ENCODE measurements around the gene FAT2. TPM values are rescaled to one million over a fixed set of nuclear protein-coding genes. Genes with fewer than 3 reads are reported as not detected.

Gene FAT2
- polyA plus RNA-seq, 3 donors: not detected

- no peak overlapping the region for H3K9ac ChIP-seq (ENCODE audit: insufficient read depth, low read length, poor library complexity, severe bottlenecking)
- H3K4me3 ChIP-seq (replicated peaks in 1 of 3; ENCODE audit: low read depth in 2 of 3, low read length in 3 of 3): peak overlapping the region in 1 of 3 experiments; percentile 17
- no peak for DNase-seq
- 96% methylated on average over 2 of the region's 4 CpGs for WGBS (ENCODE audit: insufficient coverage)
- peaks cover 26 to 27% of the 10 kb centered on the region in 2 donors for H3K4me1 ChIP-seq (ENCODE audit: control insufficient read depth in 1 of 2, insufficient read depth in 2 of 2, low read length in 2 of 2)
- peak overlapping the region; percentile 25 for H3K4me2 ChIP-seq (replicated peaks; ENCODE audit: extremely low read depth, low read length, poor library complexity, severe bottlenecking)
- Mint-ChIP-seq H3K27me3 (ENCODE audit: low read depth in 3 of 3) (peaks cover 0 to 2% (median 0%) of the 10 kb centered on the region in 3 donors), H3K27ac (peak overlapping the region in 4 of 7 donors; percentile 7 to 75 (median 53)), H3K4me1 (peaks cover 19% of the 10 kb centered on the region), H3K36me3 (no peaks in the 10 kb centered on the region), H3K9me3 (no peaks in the 10 kb centered on the region), H3K4me3 (no peak overlapping the region)
- H3K9me3 ChIP-seq (replicated peaks in 1 of 2; ENCODE audit: control insufficient read depth in 1 of 2, insufficient read depth in 1 of 2, low read length in 2 of 2): no peaks in the 10 kb centered on the region
- no peaks in the 10 kb centered on the region for H3K36me3 ChIP-seq (replicated peaks in 1 of 2; ENCODE audit: control insufficient read depth in 1 of 2, insufficient read depth in 2 of 2, low read length in 2 of 2)
- no peaks in the 10 kb centered on the region for H3K27me3 ChIP-seq (ENCODE audit: control insufficient read depth in 2 of 2, insufficient read depth in 2 of 2, low read length in 2 of 2)
- H3K27ac ChIP-seq (ENCODE audit: low read depth in 1 of 2, low read length in 2 of 2): peak overlapping the region in 1 of 2 donors; percentile 25
- no peak overlapping the region for H2AFZ ChIP-seq (ENCODE audit: insufficient read depth, low read depth, low read length, poor library complexity, severe bottlenecking)
- H4K20me1 ChIP-seq (ENCODE audit: insufficient read depth, low read length): no peaks in the 10 kb centered on the region
- no peaks in the 10 kb centered on the region for H3K79me2 ChIP-seq (ENCODE audit: insufficient read depth, low read length)
- intact Hi-C loops (cut with micrococcal nuclease): loop anchor here in 1 of 2 donors (5.0 kb wide), 1 partner anchor 96 kb away; no protein-coding TSS in a partner anchor
- no peak for TF ChIP-seq CTCF (IDR thresholded peaks at IDR 0.05)
Measured at GRCh38 chr5:151555760-151556576, 35.2 kb downstream of the FAT2 start.

- Histone ChIP-seq H3K36me3 (replicated peaks in 1 of 2; ENCODE audit: control insufficient read depth in 1 of 2, insufficient read depth in 2 of 2, low read length in 2 of 2) (no peaks in the 10 kb centered on the region), H3K4me1 (ENCODE audit: control insufficient read depth in 1 of 2, insufficient read depth in 2 of 2, low read length in 2 of 2) (peaks cover 23% of the 10 kb centered on the region in 2 donors), H2AFZ (ENCODE audit: insufficient read depth, low read depth, low read length, poor library complexity, severe bottlenecking) (no peak overlapping the region), H4K20me1 (ENCODE audit: insufficient read depth, low read length) (no peaks in the 10 kb centered on the region), H3K9ac (ENCODE audit: insufficient read depth, low read length, poor library complexity, severe bottlenecking) (no peak overlapping the region), H3K79me2 (ENCODE audit: insufficient read depth, low read length) (no peaks in the 10 kb centered on the region), H3K9me3 (replicated peaks in 1 of 2; ENCODE audit: control insufficient read depth in 1 of 2, insufficient read depth in 1 of 2, low read length in 2 of 2) (no peaks in the 10 kb centered on the region), H3K27ac (ENCODE audit: low read depth in 1 of 2, low read length in 2 of 2) (no peak overlapping the region), H3K4me3 (replicated peaks in 1 of 3; ENCODE audit: low read depth in 2 of 3, low read length in 3 of 3) (no peak overlapping the region), H3K27me3 (ENCODE audit: control insufficient read depth in 2 of 2, insufficient read depth in 2 of 2, low read length in 2 of 2) (no peaks in the 10 kb centered on the region), H3K4me2 (replicated peaks; ENCODE audit: extremely low read depth, low read length, poor library complexity, severe bottlenecking) (no peak overlapping the region)
- no CpG with 5 or more reads among the region's 5 CpGs for WGBS (ENCODE audit: insufficient coverage)
- intact Hi-C loops (cut with micrococcal nuclease): no loop called here
- no peaks in the 10 kb centered on the region for H3K36me3 Mint-ChIP-seq
- peaks cover 19% of the 10 kb centered on the region for H3K4me1 Mint-ChIP-seq
- DNase-seq: no peak
- H3K4me3 Mint-ChIP-seq: no peak overlapping the region
- peaks cover 0 to 2% (median 0%) of the 10 kb centered on the region in 7 donors for H3K9me3 Mint-ChIP-seq
- H3K27ac Mint-ChIP-seq: no peak overlapping the region
- peaks cover 0 to 3% (median 2%) of the 10 kb centered on the region in 3 donors for H3K27me3 Mint-ChIP-seq (ENCODE audit: low read depth in 3 of 3)
- no peak for TF ChIP-seq CTCF (IDR thresholded peaks at IDR 0.05)
Measured at GRCh38 chr5:151553695-151554094, 37.4 kb downstream of the FAT2 start.
